H1 (cell line): ENCODE data around the gene OTUD1. TPM values are rescaled to one million over a fixed set of nuclear protein-coding genes. Genes with fewer than 3 reads are reported as not detected.
A peak's percentile ranks its signal among the peaks of the same experiment; 100 is the strongest.

Experiments used
- CTCF ChIA-PET: fragments of 300-600 bp; sonication (Branson Sonifier 250); formaldehyde crosslinking; loops from one replicate; lab custom pipeline; 2021; ENCODE audit not compliant: partially characterized antibody; lab: Charles Lee
- POLR2A ChIA-PET: fragments of 300-600 bp; sonication (Branson Sonifier 250); formaldehyde crosslinking; loops from one replicate; lab custom pipeline; 2021; ENCODE audit warnings: inconsistent platforms; ENCODE audit not compliant: partially characterized antibody; lab: Charles Lee
- DNase-seq, 2 experiments: peaks; one replicate each; pipeline versions ENCODE4 v3.0.0 to v3.0.0-alpha.2; 2010 to 2022; ENCODE audit warnings: low spot score in 2 of 2, low read depth in 1 of 2, mixed read lengths in 1 of 2
- FAIRE-seq: peaks from 2 replicates; lab custom pipeline; 2011; peaks lifted over from hg19 to GRCh38; lab: Jason Lieb, UNC
- H2AFZ ChIP-seq: 2 replicates; pipeline ENCODE4 v1.8.1; 2012; ENCODE audit warnings: low read length, inconsistent platforms
- H2AK5ac ChIP-seq: 2 replicates; pipeline ENCODE4 v1.6.1; 2013; ENCODE audit warnings: low read depth, low read length
- H2BK120ac ChIP-seq: replicated peaks from 2 replicates; pipeline ENCODE3; 2013; ENCODE audit warnings: low read depth, low read length, inconsistent platforms
- H2BK12ac ChIP-seq: 2 replicates; pipeline ENCODE4 v1.6.1; 2013; ENCODE audit warnings: low read depth, low read length
- H2BK15ac ChIP-seq: 2 replicates; pipeline ENCODE4 v1.6.1; 2013; ENCODE audit warnings: low read length
- H2BK20ac ChIP-seq: 2 replicates; pipeline ENCODE4 v1.6.1; 2013; ENCODE audit warnings: low read length
- H2BK5ac ChIP-seq: 2 replicates; pipeline ENCODE4 v1.6.1; 2013; ENCODE audit warnings: low read depth, low read length
- H3K14ac ChIP-seq: 2 replicates; pipeline ENCODE4 v1.6.1; 2013; ENCODE audit warnings: inconsistent platforms; ENCODE audit not compliant: insufficient read length
- H3K18ac ChIP-seq: 2 replicates; pipeline ENCODE4 v1.6.1; 2013; ENCODE audit warnings: low read length; ENCODE audit errors: extremely low read depth
- H3K23ac ChIP-seq: 2 replicates; pipeline ENCODE4 v1.6.1; 2013; ENCODE audit warnings: inconsistent platforms; ENCODE audit not compliant: insufficient read length
- H3K23me2 ChIP-seq: 2 replicates; pipeline ENCODE4 v1.6.1; 2013; ENCODE audit warnings: low read depth, low read length
- H3K27ac ChIP-seq: 2 replicates; pipeline ENCODE4 v1.6.1; 2011; ENCODE audit warnings: low read depth, low read length, inconsistent platforms
- H3K27me3 ChIP-seq, 4 experiments: replicated peaks in 1 of 4; 1 replicate in 1 of 4; 2 replicates in 3 of 4; pipeline versions ENCODE4 v1.6.1 to v1.8.1; 2011 to 2013; ENCODE audit warnings: low read length in 3 of 4, mild to moderate bottlenecking in 3 of 4, inconsistent platforms in 2 of 4, mixed read lengths in 2 of 4, moderate library complexity in 1 of 4; ENCODE audit not compliant: control insufficient read depth in 3 of 4, insufficient read depth in 3 of 4; ENCODE audit errors: extremely low read depth in 1 of 4
- H3K36me3 ChIP-seq, 4 experiments: 2 replicates each; pipeline versions ENCODE4 v1.6.1 to v1.8.1; 2011 to 2013; ENCODE audit warnings: mild to moderate bottlenecking in 4 of 4, low read length in 3 of 4, moderate library complexity in 2 of 4, control low read depth in 1 of 4, inconsistent platforms in 1 of 4; ENCODE audit not compliant: insufficient read depth in 4 of 4, control insufficient read depth in 2 of 4
- H3K4ac ChIP-seq: replicated peaks from 2 replicates; pipeline ENCODE3; 2013; ENCODE audit warnings: low read length, low read depth, mixed read lengths, inconsistent platforms; ENCODE audit not compliant: insufficient read length
- H3K4me1 ChIP-seq, 4 experiments: replicated peaks in 1 of 4; 1 replicate in 1 of 4; 2 replicates in 3 of 4; pipeline versions ENCODE4 v1.6.1 to v1.8.1; 2011 to 2013; ENCODE audit warnings: low read length in 3 of 4, inconsistent platforms in 2 of 4, mixed read lengths in 1 of 4; ENCODE audit not compliant: insufficient read depth in 4 of 4, control insufficient read depth in 3 of 4
- H3K4me2 ChIP-seq, 2 experiments: 2 replicates each; pipeline versions ENCODE4 v1.6.1 to v1.8.1; 2011 to 2013; ENCODE audit warnings: low read depth in 2 of 2, low read length in 2 of 2, control low read depth in 1 of 2, inconsistent platforms in 1 of 2, mild to moderate bottlenecking in 1 of 2; ENCODE audit not compliant: insufficient read depth in 1 of 2
- H3K4me3 ChIP-seq, 4 experiments: fragments of 200-600, 300-600 bp in 1 of 4; sonication (generic), shearing (Covaris generic), sonication (Bioruptor Twin) in 1 of 4; 2 replicates each; pipeline versions ENCODE4 v1.5.1 to v1.8.1; 2011 to 2016; ENCODE audit warnings: low read length in 4 of 4, low read depth in 3 of 4, control low read depth in 2 of 4, inconsistent platforms in 2 of 4, mild to moderate bottlenecking in 2 of 4, mixed read lengths in 1 of 4, moderate library complexity in 1 of 4; ENCODE audit not compliant: insufficient read depth in 2 of 4; ENCODE audit errors: extremely low read depth in 1 of 4
- H3K56ac ChIP-seq: replicated peaks from 2 replicates; pipeline ENCODE3; 2013; ENCODE audit warnings: low read depth, mild to moderate bottlenecking, mixed read lengths, low read length, inconsistent platforms; ENCODE audit not compliant: insufficient read length
- H3K79me1 ChIP-seq: 2 replicates; pipeline ENCODE4 v1.6.1; 2013; ENCODE audit warnings: low read depth, low read length, control low read depth
- H3K79me2 ChIP-seq, 2 experiments: 2 replicates each; pipeline versions ENCODE4 v1.6.1 to v1.8.1; 2012 to 2013; ENCODE audit warnings: low read length in 2 of 2, mild to moderate bottlenecking in 2 of 2, inconsistent platforms in 1 of 2; ENCODE audit not compliant: insufficient read depth in 2 of 2, control insufficient read depth in 1 of 2
- H3K9ac ChIP-seq, 4 experiments: replicated peaks in 1 of 4; 1 replicate in 1 of 4; 2 replicates in 3 of 4; pipeline versions ENCODE4 v1.6.1 to v1.8.1; 2011 to 2013; ENCODE audit warnings: low read depth in 3 of 4, low read length in 3 of 4, control low read depth in 2 of 4, mild to moderate bottlenecking in 2 of 4, moderate library complexity in 2 of 4, inconsistent platforms in 1 of 4; ENCODE audit errors: extremely low read depth in 1 of 4
- H3K9me3 ChIP-seq, 2 experiments: 2 replicates each; pipeline versions ENCODE4 v1.6.1 to v1.8.1; 2012 to 2013; ENCODE audit warnings: mild to moderate bottlenecking in 2 of 2, moderate library complexity in 2 of 2, control low read depth in 1 of 2, inconsistent platforms in 1 of 2, low read depth in 1 of 2, low read length in 1 of 2, mixed read lengths in 1 of 2; ENCODE audit not compliant: insufficient read depth in 2 of 2
- H4K20me1 ChIP-seq, 2 experiments: replicated peaks in 1 of 2; 2 replicates each; pipeline versions ENCODE3 to v1.8.1; 2011 to 2013; ENCODE audit warnings: inconsistent platforms in 2 of 2, low read length in 2 of 2, mild to moderate bottlenecking in 1 of 2; ENCODE audit not compliant: insufficient read depth in 2 of 2, control insufficient read depth in 1 of 2
- H4K5ac ChIP-seq: 2 replicates; pipeline ENCODE4 v1.6.1; 2013; ENCODE audit warnings: low read length, low read depth, mixed read lengths, inconsistent platforms; ENCODE audit not compliant: insufficient read length
- H4K8ac ChIP-seq: 2 replicates; pipeline ENCODE4 v1.8.0; 2013; ENCODE audit warnings: mild to moderate bottlenecking, moderate library complexity, low read length, inconsistent platforms; ENCODE audit not compliant: insufficient read depth; ENCODE audit errors: extremely low read depth
- H4K91ac ChIP-seq: replicated peaks from 2 replicates; pipeline ENCODE3; 2013; ENCODE audit warnings: low read length, mixed read lengths, inconsistent platforms; ENCODE audit not compliant: insufficient read length
- ATF3 ChIP-seq: IDR thresholded peaks from 2 replicates; pipeline ENCODE4 v1.6.1; 2011; ENCODE audit warnings: low read depth, mild to moderate bottlenecking, low read length; ENCODE audit not compliant: insufficient read depth
- BACH1 ChIP-seq: IDR thresholded peaks from 2 replicates; pipeline ENCODE4 v1.6.1; 2012; ENCODE audit warnings: low read length, improper control_type of control experiment
- EZH2 ChIP-seq: fragments of 200-600 bp; sonication (generic); IDR thresholded peaks from 2 replicates; pipeline ENCODE4 v1.7.1; 2012; ENCODE audit warnings: low read depth, mild to moderate bottlenecking, moderate library complexity, low read length, inconsistent platforms; ENCODE audit not compliant: severe bottlenecking
- FOSL1 ChIP-seq: IDR thresholded peaks from 2 replicates; pipeline ENCODE4 v1.6.1; 2011; ENCODE audit warnings: mild to moderate bottlenecking, low read depth, low read length, moderate library complexity; ENCODE audit not compliant: insufficient read depth
- GTF2F1 ChIP-seq: IDR thresholded peaks from 2 replicates; pipeline ENCODE4 v1.6.1; 2012; ENCODE audit warnings: low read depth, low read length, improper control_type of control experiment, borderline replicate concordance
- HDAC2 ChIP-seq, 2 experiments: fragments of 300-600 bp in 1 of 2; sonication (generic) in 1 of 2; IDR thresholded peaks; 2 replicates each; pipeline ENCODE4 v1.6.1; 2011 to 2012; ENCODE audit warnings: low read depth in 2 of 2, low read length in 2 of 2, mild to moderate bottlenecking in 2 of 2, moderate library complexity in 2 of 2, borderline replicate concordance in 1 of 2, inconsistent platforms in 1 of 2
- KDM4A ChIP-seq: IDR thresholded peaks from one replicate; pipeline ENCODE4 v1.7.1; 2012; ENCODE audit warnings: low read depth, mild to moderate bottlenecking, moderate library complexity, low read length, inconsistent platforms; ENCODE audit not compliant: severe bottlenecking
- MAX ChIP-seq: IDR thresholded peaks from 2 replicates; pipeline ENCODE4 v1.6.1; 2012; ENCODE audit warnings: inconsistent platforms
- POLR2AphosphoS5 ChIP-seq: IDR thresholded peaks from 2 replicates; pipeline ENCODE4 v1.6.1; 2011; ENCODE audit warnings: low read depth, low read length
- SIRT6 ChIP-seq: IDR thresholded peaks from one replicate; pipeline ENCODE4 v1.7.1; 2012; ENCODE audit warnings: low read length, inconsistent platforms
- SP4 ChIP-seq: IDR thresholded peaks from 2 replicates; pipeline ENCODE4 v1.6.1; 2012; ENCODE audit warnings: low read length, inconsistent platforms
- WGBS, 2 experiments: shearing (Covaris generic) in 1 of 2; methylation state at CpG; one replicate each; pipeline versions ENCODE4 v1.1.6 to v1.1.7; 2013 to 2015; ENCODE audit warnings: low lambda C conversion rate in 2 of 2, mixed read lengths in 2 of 2, inconsistent platforms in 1 of 2, low coverage in 1 of 2, missing lambda C conversion rate in 1 of 2; ENCODE audit not compliant: insufficient replicate concordance in 2 of 2, insufficient coverage in 1 of 2, insufficient read length in 1 of 2; ENCODE audit errors: extremely low coverage in 1 of 2, missing lambda C conversion rate in 1 of 2; 5-methylcytosine and 5-hydroxymethylcytosine counted together
- polyA plus RNA-seq, 7 experiments: library from polyadenylated mRNA; depleted of rRNA in 3 of 7; stranded (reverse) in 5 of 7; unstranded in 2 of 7; fragments of >200 nt in 5 of 7; fragments of 200-250 nt in 2 of 7; gene quantifications; 1 replicate in 5 of 7; 2 replicates in 1 of 7; 4 replicates in 1 of 7; pipeline versions ENCODE4 v1.2.1 to v1.2.3, GENCODE V29; 2011 to 2013; ENCODE audit warnings: missing spikeins in 2 of 7, mixed read lengths in 2 of 7
- total RNA-seq: library from RNA; stranded (reverse); fragmentation: NEBNext Ultra II Directional; extraction: Animal tissue kit (Norgen Biotek cat#: 25700); gene quantifications from 2 replicates; pipeline ENCODE4 v1.2.1, GENCODE V29; 2021

OTUD1 gene
- total and polyA plus RNA-seq, 2 of the 8 experiments (the other 6 are each of a cell fraction or from before 2014, with no cell fraction given), result 1.3 to 7.1 TPM

- no peak overlapping the region for H3K23ac ChIP-seq
- no peak overlapping the region for H3K9ac ChIP-seq
- 100% methylated on average over 1 of the region's 1 CpG; no CpG with 5 or more reads in 1 of the 2 experiments for WGBS, 2 experiments
- no peaks in the 10 kb centered on the region for H3K79me1 ChIP-seq
- no peak overlapping the region for H2BK15ac ChIP-seq
- no peak overlapping the region for H3K27ac ChIP-seq
- no peak overlapping the region for H4K5ac ChIP-seq
- ChIA-PET POLR2A (interaction anchor here (1.6 kb wide), 1 partner anchor 31 kb away, joined by 4 read pairs; the partner anchor contains the start of gene OTUD1), CTCF (interaction anchor here (1.1 kb wide), 1 partner anchor 30 kb away, joined by 3 read pairs; no protein-coding TSS in a partner anchor)
- no peak overlapping the region for H2BK20ac ChIP-seq
- no peak overlapping the region for H4K91ac ChIP-seq
- no peaks in the 10 kb centered on the region for H4K20me1 ChIP-seq
- no peaks in the 10 kb centered on the region for H3K36me3 ChIP-seq
- H3K27me3 ChIP-seq, result no peaks in the 10 kb centered on the region
- 0 out of 2 replicates have a peak overlapping the region, but pooled peaks have one; percentile 62 for H2AFZ ChIP-seq
- H2AK5ac ChIP-seq, result no peak overlapping the region
- no peaks in the 10 kb centered on the region for H3K9me3 ChIP-seq
- no peak overlapping the region for H2BK12ac ChIP-seq
- no peak overlapping the region for H3K4me3 ChIP-seq
- H3K23me2 ChIP-seq, result no peaks in the 10 kb centered on the region
- no peak overlapping the region for H3K56ac ChIP-seq
- no peak overlapping the region for H2BK5ac ChIP-seq
- DNase-seq (no peak), FAIRE-seq (no peak)
- H2BK120ac ChIP-seq, result no peak overlapping the region
- H3K4me1 ChIP-seq, result peaks cover 2 to 5% (median 4%) of the 10 kb centered on the region in 4 experiments; a peak in 6 of 7 replicates
- H3K79me2 ChIP-seq, result no peaks in the 10 kb centered on the region
- no peak overlapping the region for H4K8ac ChIP-seq
- no peak overlapping the region for H3K18ac ChIP-seq
- no peak overlapping the region for H3K14ac ChIP-seq
- no peak overlapping the region for H3K4me2 ChIP-seq
- H3K4ac ChIP-seq, result no peak overlapping the region
- TF ChIP-seq MAX, result no peak
- TF ChIP-seq KDM4A, result no peak
- TF ChIP-seq ATF3, result no peak
- no peak for TF ChIP-seq POLR2AphosphoS5
- TF ChIP-seq HDAC2 (IDR thresholded peaks at IDR 0.05; ENCODE audit: borderline replicate concordance in 1 of 2, low read depth in 2 of 2, low read length in 2 of 2), result no peak
- no peak for TF ChIP-seq FOSL1
- no peak for TF ChIP-seq SP4
- TF ChIP-seq GTF2F1, result no peak
- no peak for TF ChIP-seq SIRT6
- TF ChIP-seq EZH2, result no peak
- TF ChIP-seq BACH1, result no peak
These were observed 30.8 kb downstream of the OTUD1 start for GRCh38 chr10:23469596-23470237.
